HG03280 (cell line): ENCODE results near the gene CGAS.
"Not testable (repeated sequence)": the region's sequence is repeated elsewhere in the genome, so short reads cannot be mapped to it uniquely, and the experiment has no call there.

Source experiments
- ATAC-seq: cut with Tn5 transposase; IDR thresholded peaks from one replicate; pipeline ENCODE4 v1.9.1; 2021; ENCODE audit warnings: mild to moderate bottlenecking, moderate library complexity; ENCODE audit not compliant: unreplicated experiment

The CGAS gene

GRCh38 chr6:73400656-73401055 lies 51.4 kb downstream of the CGAS start:
- no peak for ATAC-seq

DNA sequence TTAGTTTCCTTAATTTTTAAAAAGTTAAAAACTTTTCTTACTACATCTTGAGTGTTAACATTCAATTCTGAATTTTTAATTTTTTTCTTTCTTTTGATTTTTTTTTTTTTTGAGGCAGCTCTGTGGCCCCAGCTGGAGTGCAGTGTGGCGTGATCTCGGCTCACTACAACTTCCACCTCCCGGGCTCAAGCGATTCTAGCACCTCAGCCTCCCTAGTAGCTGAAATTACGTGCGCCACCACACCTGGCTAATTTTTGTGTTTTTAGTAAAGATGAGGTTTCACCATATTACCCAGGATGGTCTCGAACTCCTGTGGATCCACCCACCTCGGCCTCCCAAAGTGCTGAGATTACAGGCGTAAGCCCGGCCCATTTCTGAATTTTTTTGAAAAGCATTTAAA lies 56.2 kb downstream of the CGAS start:
- no peak for ATAC-seq

DNA sequence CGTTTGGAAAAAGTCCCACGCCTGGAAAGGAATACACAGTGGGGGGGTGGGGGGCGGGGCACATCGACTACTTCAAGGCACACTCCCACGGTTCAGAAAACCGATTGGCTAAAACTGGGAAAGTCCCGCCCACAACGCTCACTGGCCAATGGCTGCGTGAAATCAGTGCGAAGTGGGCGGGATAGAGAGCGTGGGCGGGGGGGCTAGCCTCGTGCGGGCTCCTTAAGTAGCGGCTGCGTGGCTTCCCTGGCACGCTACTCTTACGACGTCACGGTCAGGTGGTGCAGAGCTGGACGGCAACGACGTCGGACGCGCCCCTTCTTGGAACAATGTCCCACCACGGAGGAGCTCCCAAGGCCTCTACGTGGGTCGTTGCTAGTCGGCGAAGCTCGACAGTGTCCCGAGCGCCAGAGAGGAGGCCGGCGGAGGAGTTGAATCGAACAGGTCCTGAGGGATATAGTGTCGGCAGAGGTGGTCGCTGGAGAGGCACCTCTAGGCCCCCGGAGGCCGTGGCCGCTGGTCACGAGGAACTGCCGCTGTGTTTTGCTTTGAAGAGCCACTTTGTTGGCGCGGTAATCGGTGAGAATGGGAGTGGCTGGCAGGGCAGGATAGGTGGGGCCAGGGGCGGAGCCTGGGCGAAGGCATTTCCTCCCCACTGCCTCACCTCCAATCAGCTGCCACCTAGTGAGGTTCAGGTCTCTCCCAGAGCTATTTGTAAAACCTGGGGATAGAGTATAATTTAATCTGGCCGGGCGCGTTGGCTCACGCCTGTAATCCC lies 57.3 kb downstream of the CGAS start, which contains the start of gene DDX43:
TSS of gene DDX43 (plus strand) at position 252 of the 778 bp plus-strand sequence. CDS start at position 330, 78 bp downstream.
- ATAC-seq: peak; percentile 55

DNA sequence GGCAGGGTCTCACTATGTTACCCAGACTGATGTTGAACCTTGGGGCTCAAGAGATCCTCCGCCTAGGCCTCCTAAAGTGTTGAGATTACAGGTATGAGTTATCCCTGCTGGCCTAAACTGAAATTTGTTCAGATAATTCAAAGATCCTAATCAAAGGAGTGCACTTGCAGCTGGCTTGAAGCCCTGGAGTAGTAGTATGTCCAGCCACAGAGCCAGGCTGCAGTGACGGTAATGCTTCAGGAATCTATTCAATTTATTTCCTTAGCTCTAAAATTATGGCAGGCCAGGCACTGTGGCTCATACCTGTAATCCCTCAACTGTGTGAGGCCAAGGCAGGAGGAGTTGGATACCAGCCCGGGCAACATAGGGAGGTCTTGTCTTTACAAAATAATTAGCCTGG lies 58.8 kb downstream of the CGAS start:
- ATAC-seq: no peak

DNA sequence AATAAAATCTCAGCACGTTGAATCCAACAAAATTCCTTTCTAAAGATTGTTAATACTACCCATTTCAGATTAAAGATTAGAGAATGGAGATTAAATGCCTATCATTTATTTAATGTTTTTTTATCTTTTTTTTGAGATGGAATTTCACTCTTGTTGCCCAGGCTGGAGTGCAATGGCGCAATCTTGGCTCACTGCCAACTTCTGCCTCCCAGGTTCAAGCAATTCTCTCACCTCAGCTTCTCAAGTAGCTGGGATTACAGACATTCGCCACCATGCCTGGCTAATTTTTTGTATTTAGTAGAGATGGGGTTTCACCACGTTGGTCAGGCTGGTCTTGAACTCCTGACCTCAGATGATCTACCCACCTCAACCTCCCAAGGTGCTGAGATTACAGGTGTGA lies 59.9 kb downstream of the CGAS start:
- ATAC-seq: not testable (repeated sequence)

DNA sequence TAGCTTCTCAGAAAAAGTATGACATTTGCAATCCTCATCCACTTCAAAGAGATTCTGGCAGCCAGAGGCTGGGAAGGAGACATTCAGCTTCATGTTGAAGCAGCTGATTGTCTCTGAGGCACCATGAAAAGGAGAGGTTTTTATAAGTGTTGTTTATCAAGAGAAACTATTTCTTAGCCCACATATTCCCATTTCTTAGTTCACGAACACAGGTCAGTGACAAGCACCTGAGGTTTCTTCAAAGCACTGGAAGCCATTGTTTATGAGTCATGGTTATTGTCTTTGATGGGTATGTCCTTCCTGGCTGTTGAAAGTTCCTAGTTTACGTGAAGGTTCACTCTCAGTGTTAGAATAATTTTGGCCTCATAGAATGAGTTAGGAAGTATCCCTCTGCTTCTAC lies 60.4 kb downstream of the CGAS start:
- ATAC-seq: no peak

- no peak for ATAC-seq
Observed at GRCh38 chr6:73389854-73390253, 62.2 kb downstream of the CGAS start.

DNA sequence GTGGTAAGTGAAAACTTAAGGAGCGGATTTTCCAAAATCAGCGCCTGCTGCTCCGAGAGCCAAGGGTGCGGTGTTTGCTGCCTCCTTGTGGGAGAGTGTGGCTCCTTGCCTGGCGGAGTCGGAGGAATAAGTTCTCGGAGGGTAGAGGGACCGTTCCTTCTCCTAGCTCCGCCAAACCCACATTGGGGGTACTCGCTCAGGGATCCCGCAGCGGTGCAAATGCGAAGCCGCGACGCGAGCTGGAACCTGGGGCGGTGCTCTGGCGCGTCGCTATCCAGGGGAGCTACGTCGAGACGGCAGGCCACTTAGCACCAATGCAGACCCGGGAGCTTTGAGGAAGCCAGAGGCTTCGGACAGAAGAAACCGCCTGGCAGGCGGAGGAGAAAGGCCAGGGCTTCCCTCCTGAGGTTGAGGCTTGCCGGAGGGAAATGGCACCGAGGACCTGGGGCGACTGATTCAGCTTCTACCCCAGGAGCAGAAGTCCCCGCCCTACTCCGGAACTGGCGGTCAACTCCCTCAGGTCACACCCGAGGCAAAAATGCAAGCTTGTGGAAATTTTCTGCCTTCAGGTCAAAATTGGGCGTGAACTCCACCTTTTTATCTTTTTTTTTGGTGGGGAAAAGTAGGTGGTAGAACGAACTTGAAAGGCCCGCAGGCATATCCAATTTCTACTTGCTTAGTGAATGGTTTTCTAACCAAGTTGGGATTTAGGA lies 63.1 kb downstream of the CGAS start:
- peak; percentile 61 for ATAC-seq

- no peak for ATAC-seq
Observed at GRCh38 chr6:73388433-73388799, 63.7 kb downstream of the CGAS start.

DNA sequence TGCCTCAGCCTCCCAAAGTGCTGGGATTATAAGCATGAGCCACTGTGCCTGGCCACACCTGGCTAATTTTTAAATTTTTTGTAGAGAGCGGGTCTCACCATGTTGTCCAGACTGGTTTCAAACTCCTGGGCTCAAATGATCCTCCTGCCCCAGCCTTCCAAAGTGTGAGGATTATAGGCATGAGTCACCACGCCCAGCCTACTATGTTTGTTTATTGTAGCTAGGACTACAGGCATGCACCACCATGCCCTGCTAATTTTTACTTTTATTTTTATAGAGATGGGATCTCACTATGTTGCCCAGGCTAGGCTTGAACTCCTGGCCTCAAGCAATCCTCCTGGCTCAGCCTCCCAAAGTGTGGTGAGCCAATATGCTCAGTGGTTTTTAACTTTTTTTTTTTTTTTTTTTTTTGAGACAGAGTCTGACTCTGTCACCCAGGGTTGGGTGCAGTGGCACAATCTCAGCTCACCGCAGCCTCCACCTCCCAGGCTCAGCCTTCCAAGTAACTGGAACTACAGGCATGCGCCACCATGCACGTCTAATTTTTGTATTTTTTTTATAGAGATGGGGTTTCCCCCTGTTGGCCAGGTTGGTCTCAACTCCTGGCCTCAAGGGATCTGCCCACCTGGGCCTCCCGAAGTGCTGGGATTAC lies 69.5 kb downstream of the CGAS start:
- no peak for ATAC-seq

DNA sequence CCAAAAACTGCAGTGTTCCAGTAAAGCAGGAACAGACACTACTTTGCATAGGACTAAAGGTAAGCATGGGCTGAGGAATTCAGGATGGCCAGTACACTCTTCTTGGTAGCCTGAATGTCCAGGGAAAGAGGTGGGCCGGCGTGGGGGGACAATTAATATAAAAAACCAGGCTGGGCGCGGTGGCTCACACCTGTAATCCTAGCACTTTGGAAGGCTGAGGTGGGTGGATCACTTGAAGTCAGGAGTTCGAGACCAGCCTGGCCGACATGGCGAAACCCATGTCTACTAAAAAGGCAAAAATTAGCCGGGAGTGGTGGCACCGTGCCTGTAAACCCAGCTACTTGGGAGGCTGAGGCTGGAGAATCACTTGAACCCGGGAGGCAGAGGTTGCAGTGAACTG lies 70.6 kb downstream of the CGAS start:
- ATAC-seq: not testable (repeated sequence)

DNA sequence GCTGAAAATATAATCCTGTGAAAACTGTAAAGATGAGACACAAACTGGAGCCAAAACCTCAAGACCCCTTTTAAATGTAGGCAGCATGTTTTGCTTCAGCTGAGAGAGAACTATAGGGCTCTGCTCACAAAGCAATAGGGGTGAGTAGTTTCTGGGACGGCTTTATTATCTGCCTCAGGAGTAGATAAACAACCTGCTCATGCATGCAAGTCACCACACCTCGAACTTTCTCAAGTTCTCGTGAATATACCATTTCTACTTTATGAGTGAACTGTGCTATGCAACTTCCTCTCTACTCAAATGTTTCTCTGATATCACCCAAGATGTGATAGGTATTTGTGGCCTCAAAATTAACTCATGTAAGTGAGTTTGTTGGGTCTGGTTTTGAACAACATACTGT lies 74.9 kb downstream of the CGAS start:
- ATAC-seq: no peak

DNA sequence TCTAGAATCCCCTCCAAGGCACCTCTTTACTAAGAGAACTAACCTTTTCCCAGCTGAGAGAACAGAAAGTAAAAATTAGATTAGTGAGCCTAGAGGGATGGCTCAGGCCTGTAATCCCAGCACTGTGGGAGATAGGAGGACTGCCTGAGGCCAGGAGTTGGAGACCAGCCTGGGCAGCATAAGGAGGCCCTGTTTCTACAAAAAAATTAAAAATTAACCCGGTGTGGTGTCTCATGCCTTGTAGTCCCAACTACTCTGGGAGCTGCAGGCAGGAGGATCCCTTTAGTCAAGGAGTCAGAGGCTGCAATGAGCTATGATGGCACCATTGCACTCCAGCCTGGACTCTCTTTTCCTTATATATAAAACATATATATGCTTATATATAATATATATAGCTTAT lies 76.9 kb downstream of the CGAS start:
- ATAC-seq: no peak
